Measurements from ENCODE around the gene RINL.

The RINL gene

DNA sequence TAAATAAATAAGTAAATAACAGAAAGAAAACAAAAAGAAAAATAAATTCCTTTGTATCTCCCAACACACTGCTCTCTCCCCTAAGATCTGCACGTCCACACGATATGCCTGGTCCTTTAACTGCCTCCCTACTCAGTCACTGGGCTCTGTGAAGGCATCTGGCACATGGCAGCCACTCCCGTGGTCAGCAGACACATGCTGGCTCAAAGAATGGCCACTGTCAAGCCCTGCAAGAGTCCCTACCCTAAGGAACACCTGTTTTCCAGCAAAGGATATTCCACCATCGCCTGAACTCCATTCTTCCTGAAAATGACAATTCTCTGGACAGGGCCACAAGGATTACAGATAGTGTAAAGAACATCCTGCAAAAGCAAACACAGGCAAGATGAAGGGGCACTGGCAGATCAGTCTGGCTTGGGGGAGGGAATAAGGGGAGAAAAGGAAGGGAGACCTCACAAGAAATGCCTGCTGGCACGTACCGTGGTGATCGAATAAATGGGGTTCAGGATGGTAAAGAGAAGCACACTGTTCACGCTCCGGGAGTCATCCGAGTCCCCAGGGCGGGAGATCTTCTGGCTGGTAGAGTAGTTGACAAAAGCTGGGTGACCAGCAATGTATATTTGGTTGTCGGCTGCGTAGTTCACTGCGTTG lies 32.6 kb downstream of the RINL start:
- Histone ChIP-seq H3K4me2 (peak overlapping the region in 10 of 11 experiments; percentile 9 to 100 (median 94); a peak in 17 of 22 replicates), H3K4me1 (peaks cover 55 to 82% (median 72%) of the 10 kb centered on the region in 10 experiments), H4K20me1 (peaks cover 86 to 88% (median 87%) of the 10 kb centered on the region in 11 experiments), H3K36me3 (peaks cover 83 to 86% (median 84%) of the 10 kb centered on the region in 11 experiments), H3K4me3 (no peak overlapping the region), H3K9ac (peak overlapping the region in 9 of 11 experiments; percentile 20 to 100 (median 53); a peak in 11 of 22 replicates), H3K9me3 (replicated peaks in 1 of 11) (no peaks in the 10 kb centered on the region), H3K27ac (peak overlapping the region in 1 of 11 experiments; percentile 15; a peak in 2 of 22 replicates), H3K27me3 (no peaks in the 10 kb centered on the region)
- no peak for TF ChIP-seq Cebpa-rat (IDR thresholded peaks at IDR 0.05)

DNA sequence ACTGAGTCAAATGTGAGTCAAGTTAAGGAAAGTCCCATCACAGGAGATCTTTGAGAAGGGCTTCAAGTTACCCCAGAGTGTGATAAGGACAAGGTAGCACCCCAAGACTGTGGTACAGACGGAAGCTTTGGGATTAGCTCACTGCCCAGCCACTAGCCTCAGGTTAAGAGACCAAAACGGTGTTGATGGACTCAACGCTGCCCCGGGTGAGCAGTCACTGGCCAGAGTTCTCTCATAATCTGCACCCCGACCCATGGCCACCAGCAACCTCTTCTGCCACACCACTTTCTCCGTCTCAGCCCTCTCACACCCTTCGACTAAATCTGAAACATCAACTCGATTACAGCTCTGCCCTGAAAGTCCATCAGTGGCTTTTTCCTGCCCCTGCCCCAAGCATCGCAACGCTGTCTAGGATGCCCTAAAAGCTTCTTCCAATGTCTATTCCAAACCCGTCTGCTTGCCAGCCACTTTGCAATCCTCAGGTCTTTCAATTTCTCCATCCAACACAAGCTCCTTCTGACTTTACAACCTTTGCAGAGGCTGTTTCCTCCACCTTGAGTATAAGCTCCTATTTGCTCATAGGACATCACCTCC lies 33.9 kb downstream of the RINL start:
- Histone ChIP-seq H3K27me3 (no peaks in the 10 kb centered on the region), H3K4me1 (peaks cover 55 to 82% (median 72%) of the 10 kb centered on the region in 10 experiments), H3K4me3 (peak overlapping the region in 1 of 10 experiments; percentile 12; a peak in 1 of 20 replicates), H3K4me2 (peak overlapping the region in 10 of 11 experiments; percentile 7 to 100 (median 76); a peak in 18 of 22 replicates), H3K27ac (no peak overlapping the region; a peak in 1 of 22 replicates), H3K9ac (peak overlapping the region in 10 of 11 experiments; percentile 6 to 100 (median 51); a peak in 14 of 22 replicates), H3K36me3 (peaks cover 95 to 99% (median 97%) of the 10 kb centered on the region in 11 experiments), H4K20me1 (peaks cover 98 to 100% (median 99%) of the 10 kb centered on the region in 11 experiments), H3K9me3 (replicated peaks in 1 of 11) (no peaks in the 10 kb centered on the region)
- TF ChIP-seq Cebpa-rat (IDR thresholded peaks at IDR 0.05), result no peak

DNA sequence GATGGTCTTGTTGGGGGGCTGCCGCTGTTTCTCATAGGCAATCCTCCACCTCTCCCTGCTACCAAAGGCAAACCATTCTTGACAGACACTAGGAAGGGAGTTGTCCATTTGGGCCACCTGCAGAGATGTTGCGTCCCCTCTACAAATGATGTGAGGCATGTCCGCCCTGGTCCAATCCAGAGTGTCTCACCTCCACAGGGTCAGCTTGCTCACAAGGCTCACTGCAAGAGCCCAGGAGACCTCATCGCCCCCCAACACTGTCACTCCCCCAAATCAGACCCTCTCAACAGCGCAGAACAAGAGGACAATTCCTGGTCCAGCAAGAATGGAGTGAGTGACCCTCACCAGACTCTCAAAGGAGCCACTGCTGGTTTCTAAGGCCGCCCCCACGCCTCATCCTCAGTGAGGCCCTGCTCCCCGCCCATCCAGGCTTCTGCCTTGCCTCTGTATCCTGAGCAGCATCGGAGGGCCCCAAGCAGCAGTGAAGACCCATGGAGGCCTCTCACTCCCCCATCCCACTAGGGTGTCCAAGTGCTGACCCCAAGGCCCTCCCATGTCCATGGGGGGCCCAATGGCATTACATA lies 34.8 kb downstream of the RINL start:
- Histone ChIP-seq H3K9me3 (replicated peaks in 1 of 11) (no peaks in the 10 kb centered on the region), H3K4me2 (peak overlapping the region; percentile 7 to 100 (median 74); a peak in 20 of 22 replicates), H3K4me1 (peaks cover 49 to 77% (median 67%) of the 10 kb centered on the region in 10 experiments), H3K36me3 (peaks cover 98 to 100% (median 99%) of the 10 kb centered on the region in 11 experiments), H3K27ac (peak overlapping the region in 7 of 11 experiments; percentile 8 to 55 (median 28); a peak in 11 of 22 replicates), H3K9ac (peak overlapping the region; percentile 3 to 100 (median 52); a peak in 19 of 22 replicates), H3K4me3 (peak overlapping the region in 7 of 10 experiments; percentile 1 to 33 (median 10); a peak in 6 of 20 replicates), H3K27me3 (no peaks in the 10 kb centered on the region), H4K20me1 (peaks cover 98 to 100% (median 99%) of the 10 kb centered on the region in 11 experiments)
- no peak for TF ChIP-seq Cebpa-rat (IDR thresholded peaks at IDR 0.05)

DNA sequence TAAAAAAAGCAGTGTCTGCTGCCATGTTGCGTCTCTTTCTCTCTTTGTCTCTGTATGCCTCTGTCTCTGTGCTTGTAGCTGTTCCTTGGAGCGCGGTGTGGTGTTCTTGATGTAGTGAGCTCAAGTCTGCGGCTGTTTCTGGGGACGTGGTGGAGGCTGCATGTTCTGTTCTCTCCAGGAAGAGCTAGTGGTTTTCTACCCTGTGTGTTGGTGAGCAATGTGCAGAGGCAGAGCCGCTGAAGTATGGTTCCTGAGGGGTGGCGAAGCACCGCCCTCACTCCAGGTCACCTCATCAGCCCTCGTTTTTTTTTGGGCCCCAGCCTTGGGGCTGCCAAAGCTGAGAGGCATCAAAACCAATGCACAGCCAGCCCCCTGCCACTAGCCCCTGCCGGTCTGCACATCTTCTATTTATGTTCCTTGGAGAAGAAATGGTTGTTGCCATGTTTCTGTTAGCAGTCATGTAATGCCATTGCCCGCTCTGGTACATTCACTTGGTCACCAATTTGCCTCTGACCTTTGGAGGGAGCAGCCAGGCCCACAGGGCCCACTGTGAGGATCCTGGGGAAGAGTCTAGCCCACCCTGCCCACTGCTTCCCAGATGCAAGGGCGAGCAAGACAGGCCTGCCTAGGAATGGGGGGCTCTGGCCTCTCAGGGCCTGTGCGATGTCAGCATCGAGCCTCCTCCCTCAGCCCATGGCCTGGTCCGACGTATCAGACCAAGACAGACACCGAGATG lies 35.5 kb downstream of the RINL start:
- Histone ChIP-seq H3K4me2 (peak overlapping the region; percentile 7 to 100 (median 74); a peak in 20 of 22 replicates), H3K9ac (peak overlapping the region; percentile 3 to 100 (median 52); a peak in 19 of 22 replicates), H4K20me1 (peaks cover 98 to 100% (median 99%) of the 10 kb centered on the region in 11 experiments), H3K27ac (peak overlapping the region in 9 of 11 experiments; percentile 1 to 55 (median 28); a peak in 13 of 22 replicates), H3K9me3 (replicated peaks in 1 of 11) (no peaks in the 10 kb centered on the region), H3K4me3 (peak overlapping the region in 6 of 10 experiments; percentile 1 to 33 (median 14); a peak in 6 of 20 replicates), H3K4me1 (peaks cover 42 to 70% (median 60%) of the 10 kb centered on the region in 10 experiments), H3K27me3 (no peaks in the 10 kb centered on the region), H3K36me3 (peaks cover 98 to 100% (median 99%) of the 10 kb centered on the region in 11 experiments)
- TF ChIP-seq Cebpa-rat (IDR thresholded peaks at IDR 0.05), result no peak

DNA sequence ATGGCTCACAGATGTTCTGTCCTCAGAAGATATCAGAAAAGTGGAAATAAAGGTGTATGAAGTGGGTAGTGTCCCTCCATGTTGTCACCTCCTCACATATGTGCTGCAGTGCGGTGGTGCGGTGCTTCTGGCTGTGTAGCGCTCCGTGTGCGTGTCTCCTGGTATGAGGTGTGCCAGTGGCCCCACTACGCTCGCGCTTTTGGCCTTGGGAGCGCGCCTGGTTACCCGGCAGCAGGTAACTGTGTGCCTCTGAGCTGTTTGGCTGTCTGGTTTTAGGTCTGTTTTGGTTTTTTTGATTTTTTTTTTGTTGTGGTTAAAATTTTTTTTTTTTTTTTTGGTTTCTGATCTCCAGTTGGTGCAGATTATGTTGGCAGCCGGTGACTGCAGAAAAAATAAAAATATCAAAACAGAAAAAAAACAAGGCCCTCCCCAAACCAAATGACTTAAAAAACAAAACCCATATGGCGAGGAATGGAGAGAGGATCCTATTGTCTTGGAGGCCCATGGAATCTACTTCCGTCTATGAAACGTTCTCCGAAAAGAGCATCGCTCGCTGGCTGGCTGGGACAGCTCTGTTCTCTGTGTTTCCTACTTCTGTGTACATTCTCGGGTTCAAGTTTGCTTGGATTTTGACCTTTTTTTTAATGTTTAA lies 36.2 kb downstream of the RINL start:
- Histone ChIP-seq H3K36me3 (peaks cover 98 to 100% (median 99%) of the 10 kb centered on the region in 11 experiments), H3K4me1 (peaks cover 35 to 63% (median 53%) of the 10 kb centered on the region in 10 experiments), H3K4me3 (peak overlapping the region in 1 of 10 experiments; percentile 33; a peak in 2 of 20 replicates), H3K9ac (peak overlapping the region in 10 of 11 experiments; percentile 3 to 100 (median 52); a peak in 16 of 22 replicates), H3K9me3 (replicated peaks in 1 of 11) (no peaks in the 10 kb centered on the region), H3K4me2 (peak overlapping the region in 9 of 11 experiments; percentile 38 to 100 (median 79); a peak in 16 of 22 replicates), H3K27ac (peak overlapping the region in 8 of 11 experiments; percentile 1 to 55 (median 26); a peak in 9 of 22 replicates), H4K20me1 (peaks cover 98 to 100% (median 99%) of the 10 kb centered on the region in 11 experiments), H3K27me3 (no peaks in the 10 kb centered on the region)
- TF ChIP-seq Cebpa-rat (IDR thresholded peaks at IDR 0.05), result no peak

DNA sequence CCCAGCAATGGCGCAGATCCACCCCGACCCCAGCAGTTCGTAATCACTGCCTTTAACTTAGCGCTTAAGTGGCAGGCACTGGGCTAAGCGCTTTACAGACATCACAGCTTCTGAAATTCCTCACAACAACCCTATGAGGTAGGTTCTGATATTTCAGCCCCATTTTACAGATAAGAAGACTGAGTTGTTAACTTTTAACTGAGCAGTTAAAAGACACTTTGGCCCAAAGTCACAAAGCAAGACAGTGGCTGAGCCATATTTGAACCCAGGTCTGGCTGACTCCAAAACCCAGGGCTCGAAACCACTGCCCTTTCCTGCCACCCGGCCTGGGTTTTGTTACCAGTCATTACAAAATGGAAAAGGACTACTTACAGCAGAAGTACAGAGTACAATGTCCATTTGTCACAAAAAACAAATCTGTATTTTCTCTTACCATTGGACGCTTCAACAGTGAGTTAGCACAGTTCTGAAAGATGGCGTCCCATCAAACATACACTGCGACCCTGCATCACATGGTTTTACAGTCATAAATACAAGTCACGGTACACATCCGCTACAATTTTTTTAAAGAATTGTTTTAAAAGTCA lies 36.8 kb downstream of the RINL start:
- H3K4me1 ChIP-seq, result peaks cover 31 to 57% (median 47%) of the 10 kb centered on the region in 10 experiments
- H3K4me2 ChIP-seq, result peak overlapping the region in 4 of 11 experiments; percentile 65 to 98 (median 76); a peak in 5 of 22 replicates
- no peak overlapping the region; a peak in 1 of 20 replicates for H3K4me3 ChIP-seq
- H3K36me3 ChIP-seq, result peaks cover 98 to 100% (median 99%) of the 10 kb centered on the region in 11 experiments
- peak overlapping the region in 3 of 11 experiments; percentile 52 to 100 (median 60); a peak in 5 of 22 replicates for H3K9ac ChIP-seq
- H4K20me1 ChIP-seq, result peaks cover 98 to 100% (median 99%) of the 10 kb centered on the region in 11 experiments
- peak overlapping the region in 1 of 11 experiments; percentile 55; a peak in 2 of 22 replicates for H3K27ac ChIP-seq
- no peak for TF ChIP-seq Cebpa-rat (IDR thresholded peaks at IDR 0.05)
- H3K27me3 ChIP-seq, result no peaks in the 10 kb centered on the region
- H3K9me3 ChIP-seq (replicated peaks in 1 of 11), result no peaks in the 10 kb centered on the region

DNA sequence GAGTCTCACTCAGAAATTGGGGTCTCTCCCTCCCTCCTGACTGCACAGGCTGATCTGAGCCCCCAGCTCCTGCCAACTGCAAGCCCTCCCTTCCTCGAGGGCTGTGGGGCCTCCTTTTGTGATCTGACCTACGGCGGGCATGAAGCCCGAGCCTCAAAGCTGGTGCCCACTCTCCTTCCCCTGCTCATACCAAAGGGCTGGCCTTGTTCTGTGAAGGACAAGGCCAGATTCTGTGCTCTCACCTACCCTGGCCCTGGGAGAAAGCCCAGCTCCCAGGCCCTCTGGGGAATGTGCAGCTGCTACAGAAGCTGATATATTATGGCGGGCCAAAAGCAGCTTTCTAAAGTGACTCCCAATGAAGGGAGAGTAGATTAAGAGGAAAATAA lies 37.5 kb downstream of the RINL start:
- Histone ChIP-seq H3K9me3 (replicated peaks in 1 of 11) (no peaks in the 10 kb centered on the region), H3K36me3 (peaks cover 98 to 100% (median 99%) of the 10 kb centered on the region in 11 experiments), H3K27me3 (no peaks in the 10 kb centered on the region), H3K4me3 (no peak overlapping the region), H3K27ac (peak overlapping the region in 1 of 11 experiments; percentile 29; a peak in 1 of 22 replicates), H3K4me2 (no peak overlapping the region), H3K9ac (peak overlapping the region in 2 of 11 experiments; percentile 11 to 21; a peak in 2 of 22 replicates), H3K4me1 (peaks cover 24 to 50% (median 40%) of the 10 kb centered on the region in 10 experiments), H4K20me1 (peaks cover 91 to 100% (median 99%) of the 10 kb centered on the region in 11 experiments)
- no peak for TF ChIP-seq Cebpa-rat (IDR thresholded peaks at IDR 0.05)

All from BLaER1 treated with 17β-estradiol and CSF1 and Interleukin-3, amounts not matched to agents 10 nM and 100 nM (cell line).